CD1c-positive myeloid dendritic cell (primary cell): ENCODE measurements around the gene DENND2A.
"Not testable (repeated sequence)": the region's sequence is repeated elsewhere in the genome, so short reads cannot be mapped to it uniquely, and the experiment has no call there.

Experiments used
- DNase-seq: peaks from one replicate; pipeline ENCODE4 v3.0.0-alpha.2; 2016; ENCODE audit errors: extremely low spot score

DENND2A gene

GRCh38 chr7:140592964-140593671 is 47.5 kb downstream of the DENND2A start:
- DNase-seq, result no peak

- DNase-seq, result no peak
Observed at GRCh38 chr7:140591180-140591902, 49.3 kb downstream of the DENND2A start.

GRCh38 chr7:140587243-140587642 is 53.4 kb downstream of the DENND2A start:
- DNase-seq, result no peak

- DNase-seq, result no peak
Observed at GRCh38 chr7:140586516-140586915, 54.1 kb downstream of the DENND2A start.

GRCh38 chr7:140585333-140585732 is 55.3 kb downstream of the DENND2A start:
- DNase-seq, result no peak

GRCh38 chr7:140584195-140584851 is 56.3 kb downstream of the DENND2A start:
- no peak for DNase-seq

- DNase-seq, result no peak
Observed at GRCh38 chr7:140581411-140581810, 59.2 kb downstream of the DENND2A start.

- DNase-seq, result no peak
Observed at GRCh38 chr7:140577651-140578050, 63.0 kb downstream of the DENND2A start.

- DNase-seq, result no peak
Observed at GRCh38 chr7:140576589-140576988, 64.0 kb downstream of the DENND2A start.

- DNase-seq, result no peak
Observed at GRCh38 chr7:140571538-140572122, 69.0 kb downstream of the DENND2A start.

- DNase-seq, result no peak
Observed at GRCh38 chr7:140570120-140570519, 70.5 kb downstream of the DENND2A start.

GRCh38 chr7:140568021-140568813 is 72.4 kb downstream of the DENND2A start:
- DNase-seq, result no peak

GRCh38 chr7:140566186-140566585 is 74.4 kb downstream of the DENND2A start:
- DNase-seq, result not testable (repeated sequence)

GRCh38 chr7:140565761-140566160 is 74.9 kb downstream of the DENND2A start:
- not testable (repeated sequence) for DNase-seq

- DNase-seq, result no peak
Observed at GRCh38 chr7:140564643-140565042, 76.0 kb downstream of the DENND2A start.

GRCh38 chr7:140562926-140563481 is 77.6 kb downstream of the DENND2A start:
- DNase-seq, result no peak

- DNase-seq, result no peak
Observed at GRCh38 chr7:140559410-140559809, 81.2 kb downstream of the DENND2A start.

- DNase-seq, result no peak
Observed at GRCh38 chr7:140557809-140558518, 82.6 kb downstream of the DENND2A start.

- no peak for DNase-seq
Observed at GRCh38 chr7:140557069-140557468, 83.5 kb downstream of the DENND2A start.

GRCh38 chr7:140553236-140553635 is 87.4 kb downstream of the DENND2A start:
- not testable (repeated sequence) for DNase-seq
